HepG2 (cell line): ENCODE data around the gene BAHD1. TPM values are rescaled to one million over a fixed set of nuclear protein-coding genes. Genes with fewer than 3 reads are reported as not detected.

Experiments used
- AKAP8 ChIP-seq: sonication (generic); formaldehyde crosslinking; IDR thresholded peaks from 2 replicates; pipeline ENCODE4 v1.5.1; 2020; ENCODE audit warnings: mild to moderate bottlenecking, missing genetic modification reagents
- CC2D1A ChIP-seq: sonication (generic); formaldehyde crosslinking; IDR thresholded peaks from 2 replicates; pipeline ENCODE4 v1.8.1; 2023; ENCODE audit warnings: mild to moderate bottlenecking, missing genetic modification reagents
- HNF4G ChIP-seq, 2 experiments: sonication (generic) in 1 of 2; formaldehyde crosslinking in 1 of 2; IDR thresholded peaks; 2 replicates each; pipeline versions ENCODE4 v1.4.0 to v1.6.1; 2011 to 2020; ENCODE audit warnings: borderline replicate concordance in 2 of 2, low read depth in 2 of 2, mild to moderate bottlenecking in 2 of 2, low read length in 1 of 2, missing genetic modification reagents in 1 of 2, moderate library complexity in 1 of 2
- MIER3 ChIP-seq: IDR thresholded peaks from 2 replicates; pipeline ENCODE4 v1.6.1; 2016; ENCODE audit warnings: missing compliant biosample characterization, borderline replicate concordance
- NR2F6 ChIP-seq, 2 experiments: IDR thresholded peaks; 2 replicates each; pipeline ENCODE4 v1.6.1; 2016; ENCODE audit warnings: antibody characterized with exemption in 1 of 2, mild to moderate bottlenecking in 1 of 2
- ONECUT2 ChIP-seq: sonication (generic); formaldehyde crosslinking; IDR thresholded peaks from 2 replicates; pipeline ENCODE4 v1.4.0; 2020; ENCODE audit warnings: missing genetic modification reagents
- SMYD3 ChIP-seq: sonication (generic); formaldehyde crosslinking; IDR thresholded peaks from 2 replicates; pipeline ENCODE4 v1.8.1; 2023; ENCODE audit warnings: mild to moderate bottlenecking, missing genetic modification reagents
- SP140L ChIP-seq: sonication (generic); formaldehyde crosslinking; IDR thresholded peaks from 2 replicates; pipeline ENCODE4 v1.4.0; 2020; ENCODE audit warnings: missing genetic modification reagents, borderline replicate concordance
- SPEN ChIP-seq: sonication (generic); formaldehyde crosslinking; IDR thresholded peaks from 2 replicates; pipeline ENCODE4 v1.5.1; 2020; ENCODE audit warnings: low read depth, mild to moderate bottlenecking, missing genetic modification reagents
- THAP7 ChIP-seq: sonication (generic); formaldehyde crosslinking; IDR thresholded peaks from 2 replicates; pipeline ENCODE4 v1.8.1; 2023; ENCODE audit warnings: mild to moderate bottlenecking, missing genetic modification reagents
- THAP8 ChIP-seq: sonication (generic); formaldehyde crosslinking; IDR thresholded peaks from 2 replicates; pipeline ENCODE4 v1.5.1; 2020; ENCODE audit warnings: missing genetic modification reagents, mild to moderate bottlenecking, borderline replicate concordance
- ZFP1 ChIP-seq: IDR thresholded peaks from 2 replicates; pipeline ENCODE4 v1.6.1; 2016
- ZNF230 ChIP-seq: sonication (generic); formaldehyde crosslinking; IDR thresholded peaks from 2 replicates; pipeline ENCODE4 v1.4.0; 2020; ENCODE audit warnings: mild to moderate bottlenecking, missing genetic modification reagents
- ZNF326 ChIP-seq: sonication (generic); formaldehyde crosslinking; IDR thresholded peaks from 2 replicates; pipeline ENCODE4 v1.4.0; 2020; ENCODE audit warnings: missing genetic modification reagents, borderline replicate concordance
- ZNF644 ChIP-seq: IDR thresholded peaks from 2 replicates; pipeline ENCODE4 v1.6.1; 2016; ENCODE audit warnings: low read depth
- ZNF652 ChIP-seq: IDR thresholded peaks from 2 replicates; pipeline ENCODE4 v1.6.1; 2016; ENCODE audit warnings: low read depth, borderline replicate concordance
- ZNF75D ChIP-seq: sonication (generic); formaldehyde crosslinking; IDR thresholded peaks from 2 replicates; pipeline ENCODE4 v1.8.1; 2023; ENCODE audit warnings: missing genetic modification reagents, mild to moderate bottlenecking, borderline replicate concordance
- ZNF770 ChIP-seq: sonication (generic); formaldehyde crosslinking; IDR thresholded peaks from 2 replicates; pipeline ENCODE4 v1.5.0; 2020; ENCODE audit warnings: mild to moderate bottlenecking, missing genetic modification reagents
- polyA plus RNA-seq, 8 experiments: library from polyadenylated mRNA; depleted of rRNA in 3 of 8; stranded (reverse) in 7 of 8; unstranded in 1 of 8; fragments of >200 nt; fragmentation: Illumina TruSeq in 4 of 8; extraction: Trizol in 4 of 8; gene quantifications; 2 replicates each; pipeline versions ENCODE4 v1.2.1 to v1.2.3, GENCODE V29; 2011 to 2016; ENCODE audit warnings: low read depth in 4 of 8, missing spikeins in 1 of 8, mixed read lengths in 1 of 8; ENCODE audit not compliant: insufficient read depth in 1 of 8
- total RNA-seq, 5 experiments: library from RNA; depleted of rRNA; stranded (reverse); fragments of >200 nt; fragmentation: Illumina TruSeq; extraction: Trizol; gene quantifications; 2 replicates each; pipeline ENCODE4 v1.2.3, GENCODE V29; 2016; ENCODE audit warnings: low read depth in 1 of 5
- TF ChIP-seq, protein P1 (sequence below): sonication (generic); formaldehyde crosslinking; IDR thresholded peaks from 2 replicates; pipeline ENCODE4 v1.5.1; 2020; ENCODE audit warnings: mild to moderate bottlenecking, missing genetic modification reagents, moderate library complexity
- TF ChIP-seq, protein P2 (sequence below): sonication (generic); formaldehyde crosslinking; IDR thresholded peaks from 2 replicates; pipeline ENCODE4 v1.5.0; 2020; ENCODE audit warnings: missing genetic modification reagents
- TF ChIP-seq, protein P3 (sequence below): sonication (generic); formaldehyde crosslinking; IDR thresholded peaks from 2 replicates; pipeline ENCODE4 v1.4.0; 2020; ENCODE audit warnings: mild to moderate bottlenecking, missing genetic modification reagents

The BAHD1 gene
- total and polyA plus RNA-seq, 2 of the 13 experiments (the other 11 are each of a cell fraction or from before 2014, with no cell fraction given), result 3.3 to 8.7 TPM

DNA sequence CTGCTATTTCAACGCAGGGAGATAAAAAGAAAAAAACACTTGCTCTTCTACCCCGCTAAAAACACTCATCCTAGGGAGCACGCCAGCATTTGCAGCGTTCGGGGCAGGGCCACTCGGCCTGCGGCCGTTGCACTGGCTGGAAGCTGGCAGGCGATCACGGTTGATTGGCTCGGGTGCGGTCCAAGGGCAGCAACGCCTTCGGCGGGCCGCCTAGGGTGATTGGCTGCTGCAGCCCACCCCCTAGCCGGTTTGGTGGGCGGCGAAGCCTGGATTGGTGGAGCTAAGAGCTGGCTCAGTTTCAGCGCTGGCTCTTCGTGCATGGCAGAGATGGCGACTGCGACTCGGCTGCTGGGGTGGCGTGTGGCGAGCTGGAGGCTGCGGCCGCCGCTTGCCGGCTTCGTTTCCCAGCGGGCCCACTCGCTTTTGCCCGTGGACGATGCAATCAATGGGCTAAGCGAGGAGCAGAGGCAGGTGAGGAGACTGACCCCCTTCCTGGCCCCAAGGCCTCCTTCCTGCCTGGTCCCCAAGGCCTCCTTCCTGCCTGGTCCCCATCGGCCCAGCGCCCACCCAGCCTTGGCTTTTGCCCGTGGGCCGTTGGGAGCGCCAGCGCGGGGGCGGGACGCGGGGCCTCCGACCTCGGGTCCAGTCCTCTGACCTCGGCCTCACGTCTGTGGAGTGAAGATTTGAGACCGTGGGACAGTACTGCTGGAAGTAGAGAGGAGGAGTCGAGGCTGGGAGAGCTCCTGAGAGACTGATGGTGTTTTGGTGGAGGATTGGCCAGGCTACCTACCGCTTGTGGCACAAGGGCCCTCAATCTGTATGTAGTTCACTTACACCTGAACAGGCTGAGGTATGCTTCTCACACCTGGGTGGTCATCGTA is 35.0 kb upstream of the BAHD1 start, which contains the start of gene IVD (continued):
- 0 out of 2 replicates have a peak, but pooled peaks have one; percentile 57 for TF ChIP-seq AKAP8 (CRISPR knock-in tag)
- no peak for TF ChIP-seq ZNF326 (CRISPR knock-in tag)
- no peak for TF ChIP-seq CC2D1A
- TF ChIP-seq ZNF75D, result no peak
- TF ChIP-seq SPEN (CRISPR knock-in tag), result peak; percentile 78
- TF ChIP-seq NR2F6 (IDR thresholded peaks at IDR 0.05), result no peak
- TF ChIP-seq NR2F6 (CRISPR knock-in tag; IDR thresholded peaks at IDR 0.05), result no peak
- no peak for TF ChIP-seq HNF4G (IDR thresholded peaks at IDR 0.05; ENCODE audit: borderline replicate concordance, low read depth, low read length)
- TF ChIP-seq HNF4G (CRISPR knock-in tag; IDR thresholded peaks at IDR 0.05; ENCODE audit: borderline replicate concordance, low read depth), result no peak
- 0 out of 2 replicates have a peak, but pooled peaks have one; percentile 30 for TF ChIP-seq ZNF644 (CRISPR knock-in tag)
- no peak; the same call in 1 of the 2 replicates for TF ChIP-seq SMYD3
- no peak for TF ChIP-seq ZFP1 (CRISPR knock-in tag)
- TF ChIP-seq, protein P1, sequence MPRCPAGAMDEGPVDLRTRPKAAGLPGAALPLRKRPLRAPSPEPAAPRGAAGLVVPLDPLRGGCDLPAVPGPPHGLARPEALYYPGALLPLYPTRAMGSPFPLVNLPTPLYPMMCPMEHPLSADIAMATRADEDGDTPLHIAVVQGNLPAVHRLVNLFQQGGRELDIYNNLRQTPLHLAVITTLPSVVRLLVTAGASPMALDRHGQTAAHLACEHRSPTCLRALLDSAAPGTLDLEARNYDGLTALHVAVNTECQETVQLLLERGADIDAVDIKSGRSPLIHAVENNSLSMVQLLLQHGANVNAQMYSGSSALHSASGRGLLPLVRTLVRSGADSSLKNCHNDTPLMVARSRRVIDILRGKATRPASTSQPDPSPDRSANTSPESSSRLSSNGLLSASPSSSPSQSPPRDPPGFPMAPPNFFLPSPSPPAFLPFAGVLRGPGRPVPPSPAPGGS (CRISPR knock-in tag), result peak; percentile 84; the same call in 1 of the 2 replicates
- TF ChIP-seq, protein P2, sequence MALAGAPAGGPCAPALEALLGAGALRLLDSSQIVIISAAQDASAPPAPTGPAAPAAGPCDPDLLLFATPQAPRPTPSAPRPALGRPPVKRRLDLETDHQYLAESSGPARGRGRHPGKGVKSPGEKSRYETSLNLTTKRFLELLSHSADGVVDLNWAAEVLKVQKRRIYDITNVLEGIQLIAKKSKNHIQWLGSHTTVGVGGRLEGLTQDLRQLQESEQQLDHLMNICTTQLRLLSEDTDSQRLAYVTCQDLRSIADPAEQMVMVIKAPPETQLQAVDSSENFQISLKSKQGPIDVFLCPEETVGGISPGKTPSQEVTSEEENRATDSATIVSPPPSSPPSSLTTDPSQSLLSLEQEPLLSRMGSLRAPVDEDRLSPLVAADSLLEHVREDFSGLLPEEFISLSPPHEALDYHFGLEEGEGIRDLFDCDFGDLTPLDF (CRISPR knock-in tag), result no peak
- TF ChIP-seq ZNF230 (CRISPR knock-in tag), result no peak; the same call in 1 of the 2 replicates
- TF ChIP-seq THAP7 (CRISPR knock-in tag), result no peak
- no peak for TF ChIP-seq MIER3 (CRISPR knock-in tag)
- no peak for TF ChIP-seq SP140L
- TF ChIP-seq, protein P3, sequence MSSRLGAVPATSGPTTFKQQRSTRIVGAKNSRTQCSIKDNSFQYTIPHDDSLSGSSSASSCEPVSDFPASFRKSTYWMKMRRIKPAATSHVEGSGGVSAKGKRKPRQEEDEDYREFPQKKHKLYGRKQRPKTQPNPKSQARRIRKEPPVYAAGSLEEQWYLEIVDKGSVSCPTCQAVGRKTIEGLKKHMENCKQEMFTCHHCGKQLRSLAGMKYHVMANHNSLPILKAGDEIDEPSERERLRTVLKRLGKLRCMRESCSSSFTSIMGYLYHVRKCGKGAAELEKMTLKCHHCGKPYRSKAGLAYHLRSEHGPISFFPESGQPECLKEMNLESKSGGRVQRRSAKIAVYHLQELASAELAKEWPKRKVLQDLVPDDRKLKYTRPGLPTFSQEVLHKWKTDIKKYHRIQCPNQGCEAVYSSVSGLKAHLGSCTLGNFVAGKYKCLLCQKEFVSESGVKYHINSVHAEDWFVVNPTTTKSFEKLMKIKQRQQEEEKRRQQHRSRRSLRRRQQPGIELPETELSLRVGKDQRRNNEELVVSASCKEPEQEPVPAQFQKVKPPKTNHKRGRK, result no peak
- no peak for TF ChIP-seq ONECUT2
- no peak for TF ChIP-seq THAP8 (CRISPR knock-in tag)
- peak; percentile 82 for TF ChIP-seq ZNF770 (CRISPR knock-in tag)
- no peak for TF ChIP-seq ZNF652
